ENCODE results near the gene RNASE7.

Gene RNASE7

GRCh38 chr14:20996521-20996920, 45.6 kb upstream of the RNASE7 start (continued):
- TF ChIP-seq ZBTB6 (tag by site-specific recombination; IDR thresholded peaks at IDR 0.05) (no peak), ZNF514 (tag by site-specific recombination; IDR thresholded peaks at IDR 0.05) (no peak), GLI4 (tag by site-specific recombination; IDR thresholded peaks at IDR 0.05) (no peak)

- Histone ChIP-seq H3K27ac (ENCODE audit: extremely low read depth, low read depth, low read length) (no peak overlapping the region), H3K4me3 (ENCODE audit: low read depth, low read length) (no peak overlapping the region), H3K9me3 (ENCODE audit: control insufficient read depth, insufficient read depth, low read depth, low read length) (no peaks in the 10 kb centered on the region), H3K4me1 (ENCODE audit: control insufficient read depth, insufficient read depth, low read length) (no peaks in the 10 kb centered on the region), H3K36me3 (ENCODE audit: control insufficient read depth in 2 of 2, insufficient read depth in 1 of 2, low read length in 2 of 2) (peaks cover 54 to 59% of the 10 kb centered on the region in 2 experiments)
- ChIA-PET CTCF (interaction anchor here (0.9 to 5.4 kb wide), 4 partner anchors 8 to 138 kb away, joined by 3 to 35 read pairs (median 5); no protein-coding TSS in a partner anchor), POLR2A (interaction anchor here (1.0 kb wide), 1 partner anchor 26 kb away, joined by 3 read pairs; no protein-coding TSS in a partner anchor)
- TF ChIP-seq ZNF16 (tag by site-specific recombination; IDR thresholded peaks at IDR 0.05; ENCODE audit: low read depth): no peak
- no peak for TF ChIP-seq ZSCAN5A (tag by site-specific recombination; IDR thresholded peaks at IDR 0.05)
- TF ChIP-seq ZNF266 (tag by site-specific recombination; IDR thresholded peaks at IDR 0.05; ENCODE audit: low read depth): no peak
Observed at GRCh38 chr14:20997115-20997514, 45.0 kb upstream of the RNASE7 start.

GRCh38 chr14:20997564-20997963, 44.6 kb upstream of the RNASE7 start:
- POLR2A ChIA-PET: interaction anchor here (1.0 kb wide), 1 partner anchor 27 kb away, joined by 3 read pairs; no protein-coding TSS in a partner anchor
- H3K4me1 ChIP-seq (ENCODE audit: control insufficient read depth, insufficient read depth, low read length): no peaks in the 10 kb centered on the region
- CTCF ChIA-PET: interaction anchor here (0.9 to 5.4 kb wide), 5 partner anchors 8 to 139 kb away, joined by 3 to 35 read pairs (median 5); no protein-coding TSS in a partner anchor
- H3K9me3 ChIP-seq (ENCODE audit: control insufficient read depth, insufficient read depth, low read depth, low read length): no peaks in the 10 kb centered on the region
- peaks cover 49 to 55% of the 10 kb centered on the region in 2 experiments for H3K36me3 ChIP-seq (ENCODE audit: control insufficient read depth in 2 of 2, insufficient read depth in 1 of 2, low read length in 2 of 2)
- no peak overlapping the region for H3K27ac ChIP-seq (ENCODE audit: extremely low read depth, low read depth, low read length)
- no peak overlapping the region for H3K4me3 ChIP-seq (ENCODE audit: low read depth, low read length)
- TF ChIP-seq OSR2 (tag by site-specific recombination; IDR thresholded peaks at IDR 0.05) (no peak), ZNF391 (tag by site-specific recombination; IDR thresholded peaks at IDR 0.05; ENCODE audit: borderline replicate concordance, low read depth) (no peak), ZNF239 (tag by site-specific recombination; IDR thresholded peaks at IDR 0.05) (no peak), ZNF514 (tag by site-specific recombination; IDR thresholded peaks at IDR 0.05) (no peak), ZNF624 (tag by site-specific recombination; IDR thresholded peaks at IDR 0.05) (no peak), ZFP41 (tag by site-specific recombination; IDR thresholded peaks at IDR 0.05; ENCODE audit: borderline replicate concordance) (no peak), ZNF561 (tag by site-specific recombination; IDR thresholded peaks at IDR 0.05; ENCODE audit: borderline replicate concordance) (no peak), ZBTB10 (tag by site-specific recombination; IDR thresholded peaks at IDR 0.05) (no peak), ZBTB49 (tag by site-specific recombination; IDR thresholded peaks at IDR 0.05; ENCODE audit: low read depth) (no peak), ZNF501 (tag by site-specific recombination; IDR thresholded peaks at IDR 0.05) (no peak), ZNF792 (tag by site-specific recombination; IDR thresholded peaks at IDR 0.05) (no peak), ZNF449 (tag by site-specific recombination; IDR thresholded peaks at IDR 0.05) (no peak), ZNF560 (tag by site-specific recombination; IDR thresholded peaks at IDR 0.05; ENCODE audit: borderline replicate concordance) (no peak), ZNF394 (tag by site-specific recombination; IDR thresholded peaks at IDR 0.05; ENCODE audit: borderline replicate concordance) (no peak), ZFP3 (tag by site-specific recombination; IDR thresholded peaks at IDR 0.05; ENCODE audit: low read depth) (no peak)

Data from HEK293 (cell line).